C4-2B (cell line): ENCODE data around the gene GRID1.

ENCODE experiments used
- H3K27ac ChIP-seq: fragments of 450-650 bp; 2 replicates; pipeline ENCODE4 v1.5.1; 2017
- ZFX ChIP-seq: fragments of 450-650 bp; IDR thresholded peaks from 2 replicates; pipeline ENCODE4 v1.6.1; 2017
- TF ChIP-seq, protein P1 (sequence below): fragments of 450-650 bp; conservative IDR thresholded peaks from 2 replicates; pipeline ENCODE4 v1.5.1; 2017; ENCODE audit warnings: mild to moderate bottlenecking

Gene GRID1

DNA sequence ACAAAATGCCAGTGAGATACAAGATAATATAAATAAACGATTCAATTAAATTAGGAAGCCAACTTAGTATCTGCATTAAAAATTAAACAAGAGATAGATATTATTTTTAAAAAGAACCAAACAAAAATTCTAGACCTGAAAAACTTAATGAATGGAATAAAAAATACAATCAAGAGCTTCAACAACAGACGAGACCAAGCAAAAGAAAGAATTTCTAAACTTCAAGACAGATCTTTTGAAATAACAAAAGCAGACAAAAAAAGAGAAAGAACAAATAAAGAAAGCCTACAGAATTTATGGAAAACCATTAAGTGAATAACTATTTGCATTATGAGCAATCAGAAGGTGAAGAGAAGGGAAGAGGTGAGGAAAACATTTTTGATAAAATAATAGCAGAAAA, 555.2 kb downstream of the GRID1 start:
- TF ChIP-seq, protein P1, sequence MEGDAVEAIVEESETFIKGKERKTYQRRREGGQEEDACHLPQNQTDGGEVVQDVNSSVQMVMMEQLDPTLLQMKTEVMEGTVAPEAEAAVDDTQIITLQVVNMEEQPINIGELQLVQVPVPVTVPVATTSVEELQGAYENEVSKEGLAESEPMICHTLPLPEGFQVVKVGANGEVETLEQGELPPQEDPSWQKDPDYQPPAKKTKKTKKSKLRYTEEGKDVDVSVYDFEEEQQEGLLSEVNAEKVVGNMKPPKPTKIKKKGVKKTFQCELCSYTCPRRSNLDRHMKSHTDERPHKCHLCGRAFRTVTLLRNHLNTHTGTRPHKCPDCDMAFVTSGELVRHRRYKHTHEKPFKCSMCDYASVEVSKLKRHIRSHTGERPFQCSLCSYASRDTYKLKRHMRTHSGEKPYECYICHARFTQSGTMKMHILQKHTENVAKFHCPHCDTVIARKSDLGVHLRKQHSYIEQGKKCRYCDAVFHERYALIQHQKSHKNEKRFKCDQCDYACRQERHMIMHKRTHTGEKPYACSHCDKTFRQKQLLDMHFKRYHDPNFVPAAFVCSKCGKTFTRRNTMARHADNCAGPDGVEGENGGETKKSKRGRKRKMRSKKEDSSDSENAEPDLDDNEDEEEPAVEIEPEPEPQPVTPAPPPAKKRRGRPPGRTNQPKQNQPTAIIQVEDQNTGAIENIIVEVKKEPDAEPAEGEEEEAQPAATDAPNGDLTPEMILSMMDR, result no peak
- TF ChIP-seq ZFX, result no peak
- H3K27ac ChIP-seq, result no peak overlapping the region

DNA sequence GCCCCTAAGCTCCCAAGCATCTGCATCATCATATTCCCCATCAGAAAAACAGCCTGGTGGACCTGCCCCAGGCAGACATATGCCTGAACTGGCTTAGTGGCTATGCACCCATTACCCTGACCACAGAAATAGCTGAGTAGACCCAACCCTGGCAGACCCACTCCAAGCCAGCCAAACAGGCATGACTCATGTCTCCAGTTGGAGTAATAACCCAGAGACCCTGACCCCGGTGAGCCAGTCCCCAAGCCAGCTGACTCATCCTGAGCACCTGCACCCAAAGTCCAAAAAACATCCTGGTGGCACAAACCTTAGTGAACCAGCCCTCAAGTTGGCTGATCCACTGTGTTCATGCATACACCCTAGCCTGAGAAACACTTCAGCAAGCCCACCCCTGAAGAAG, 555.9 kb downstream of the GRID1 start:
- TF ChIP-seq, protein P1, result no peak
- no peak for TF ChIP-seq ZFX
- H3K27ac ChIP-seq, result no peak overlapping the region

DNA sequence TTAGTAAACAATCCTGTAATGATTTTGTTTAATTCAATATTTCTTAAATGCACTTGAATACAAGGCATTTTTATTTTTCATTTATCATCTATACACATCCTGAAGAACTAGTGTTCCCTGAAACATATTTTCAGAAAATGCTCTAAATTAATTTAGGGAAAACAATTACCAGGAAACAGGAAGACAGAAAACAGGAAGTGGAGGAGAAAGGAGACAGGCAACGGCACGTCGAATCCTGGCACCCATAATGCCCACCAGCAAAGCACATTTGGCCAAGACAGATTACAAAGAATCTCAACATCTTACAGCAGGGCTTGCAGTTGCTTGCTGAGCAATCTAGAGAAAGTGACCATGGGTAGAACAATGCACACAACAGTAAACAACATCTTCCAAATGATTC, 571.1 kb downstream of the GRID1 start:
- TF ChIP-seq ZFX, result no peak
- TF ChIP-seq, protein P1, result no peak

DNA sequence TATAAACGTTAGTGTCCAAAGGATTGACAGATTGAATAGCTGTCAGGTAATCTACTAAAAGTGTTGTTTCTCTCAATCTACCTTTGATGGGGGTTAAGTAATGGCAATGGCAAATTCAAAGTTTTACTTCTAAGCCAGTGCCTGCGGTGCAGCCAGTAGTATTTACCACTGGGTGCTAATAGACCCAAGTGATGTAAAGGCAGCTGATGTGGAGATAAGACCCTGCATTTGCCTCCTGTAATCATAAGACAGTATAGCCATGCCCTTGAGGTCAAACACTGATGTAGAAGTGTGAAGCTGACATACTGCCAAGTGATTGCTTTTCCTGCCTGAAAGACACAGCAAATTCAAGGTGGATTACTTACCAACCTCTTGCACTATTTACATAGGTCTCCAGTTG, 572.0 kb downstream of the GRID1 start:
- no peak overlapping the region for H3K27ac ChIP-seq
- no peak for TF ChIP-seq ZFX
- TF ChIP-seq, protein P1, result no peak

More for the DNA sequence above, 571.1 kb downstream of the GRID1 start:
- no peak overlapping the region for H3K27ac ChIP-seq

DNA sequence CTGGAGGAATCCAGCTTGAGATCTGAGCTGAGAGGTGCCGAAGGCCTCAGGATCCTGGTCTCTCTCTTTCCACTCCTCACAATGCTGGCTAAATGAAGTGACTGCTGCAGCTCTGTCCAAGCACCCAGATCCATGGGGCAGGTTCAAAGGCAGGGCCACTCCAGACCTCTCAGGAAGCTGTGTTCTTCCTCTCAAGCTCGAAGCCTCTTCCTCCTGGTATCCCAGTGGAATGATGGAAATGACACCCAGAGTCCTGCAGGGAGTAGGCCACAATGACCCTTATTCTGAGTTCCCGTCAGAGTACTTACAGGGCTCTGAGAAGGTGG, 574.1 kb downstream of the GRID1 start:
- TF ChIP-seq ZFX, result no peak
- TF ChIP-seq, protein P1, result no peak; the same call in none of the 2 replicates
- no peak overlapping the region for H3K27ac ChIP-seq

DNA sequence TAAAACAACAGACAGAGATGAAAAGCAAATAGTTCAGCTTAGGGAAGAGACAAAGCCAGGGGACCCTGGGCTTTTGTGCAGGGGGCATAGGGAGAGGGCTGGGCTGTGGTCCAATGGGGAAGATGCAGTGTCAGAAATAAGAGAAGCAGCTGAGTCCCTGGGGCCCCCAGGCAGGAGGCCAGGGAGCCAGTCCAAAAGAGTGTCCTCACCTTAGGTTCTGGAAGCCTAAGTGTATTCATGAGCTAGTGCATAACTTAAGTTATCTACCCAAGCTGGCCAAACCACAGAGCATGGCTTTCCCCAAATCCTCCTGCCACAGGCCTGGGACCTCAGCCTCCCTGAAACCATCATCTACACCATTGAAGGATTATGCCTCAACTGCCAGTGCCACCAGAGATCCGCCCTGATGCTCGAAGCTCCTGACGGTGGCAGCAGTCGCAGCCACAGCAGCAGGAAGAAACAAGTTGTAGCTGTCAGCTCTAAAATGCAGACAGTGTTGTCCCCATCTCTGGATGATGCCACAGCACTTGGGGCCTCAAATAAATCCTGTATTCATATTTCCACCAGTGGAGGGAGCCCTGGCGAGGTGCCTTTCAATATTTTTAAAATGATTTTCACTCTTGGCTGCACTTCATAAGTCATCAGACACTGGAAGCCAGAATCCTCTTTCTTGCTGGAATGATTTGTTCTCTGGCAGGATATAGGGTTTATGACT, 574.6 kb downstream of the GRID1 start:
- TF ChIP-seq, protein P1, result peak; percentile 20
- no peak for TF ChIP-seq ZFX
- no peak overlapping the region for H3K27ac ChIP-seq

DNA sequence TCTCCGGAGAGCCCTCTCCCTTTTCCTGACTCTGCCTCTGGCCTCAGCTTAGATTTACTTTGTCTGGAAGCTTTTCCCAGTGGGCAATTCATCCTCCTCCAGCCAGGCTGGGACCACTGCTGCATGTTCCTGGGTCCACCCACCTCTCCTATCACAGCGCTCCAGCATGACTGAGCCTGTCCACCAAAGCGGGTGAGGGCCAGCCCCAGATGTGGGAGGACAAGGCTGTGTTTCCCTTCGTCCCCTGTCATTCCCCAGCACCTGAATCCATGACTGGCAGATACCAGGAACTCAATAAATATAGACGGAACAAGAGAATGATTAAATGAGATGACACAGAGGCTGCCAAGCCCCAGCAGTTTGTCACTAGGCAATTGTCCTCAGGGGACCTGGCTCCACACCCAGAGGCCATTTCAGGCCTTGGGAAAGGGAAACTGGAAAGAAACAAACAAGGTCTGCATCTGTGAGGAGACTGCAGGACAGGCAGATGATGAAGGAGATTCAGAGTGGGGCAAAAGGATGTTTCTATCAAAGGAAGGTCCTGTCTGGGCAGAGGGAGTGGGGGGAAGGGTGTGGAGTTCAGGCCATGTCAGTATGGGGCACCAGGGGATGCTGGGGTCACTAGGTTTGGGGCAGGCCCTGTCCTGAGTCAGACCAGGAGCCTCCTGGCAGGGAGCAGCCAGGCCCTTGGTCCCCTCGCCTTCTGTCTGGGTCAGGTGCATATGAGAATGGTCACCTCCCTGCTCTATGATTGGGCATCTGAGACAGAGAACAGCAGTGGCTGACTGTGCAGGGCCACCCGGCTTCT, 576.4 kb downstream of the GRID1 start:
- no peak overlapping the region for H3K27ac ChIP-seq
- no peak for TF ChIP-seq ZFX
- TF ChIP-seq, protein P1, result no peak
